Keratinocyte (primary cell): Measurements from ENCODE around the gene CLIC3. TPM values are rescaled to one million over a fixed set of nuclear protein-coding genes. Genes with fewer than 3 reads are reported as not detected.

Source experiments
- DNase-seq: peaks from one replicate; pipeline ENCODE4 v3.0.0-alpha.2; 2011; ENCODE audit warnings: low read depth, missing footprints, low spot score
- FAIRE-seq: peaks from 2 replicates; lab custom pipeline; 2011; peaks lifted over from hg19 to GRCh38; lab: Jason Lieb, UNC
- H2AFZ ChIP-seq: 2 replicates; pipeline ENCODE4 v1.6.0; 2012; ENCODE audit warnings: low read length, control low read depth, inconsistent platforms; ENCODE audit not compliant: control insufficient read depth
- H3K27ac ChIP-seq: 2 replicates; pipeline ENCODE4 v1.5.1; 2011; ENCODE audit warnings: low read length; ENCODE audit not compliant: control insufficient read depth, insufficient read depth
- H3K27me3 ChIP-seq: 3 replicates; pipeline ENCODE4 v1.6.0; 2011; ENCODE audit warnings: low read length; ENCODE audit not compliant: control insufficient read depth, insufficient read depth; ENCODE audit errors: extremely low read depth
- H3K36me3 ChIP-seq, 2 experiments: 2 replicates in 1 of 2; 3 replicates in 1 of 2; pipeline ENCODE4 v1.5.1; 2011; ENCODE audit warnings: low read length in 2 of 2, mild to moderate bottlenecking in 1 of 2; ENCODE audit not compliant: control insufficient read depth in 2 of 2, insufficient read depth in 2 of 2; ENCODE audit errors: extremely low read depth in 1 of 2
- H3K4me1 ChIP-seq: 3 replicates; pipeline ENCODE4 v1.5.1; 2011; ENCODE audit warnings: low read length; ENCODE audit not compliant: control insufficient read depth, insufficient read depth; ENCODE audit errors: extremely low read depth
- H3K4me2 ChIP-seq: 3 replicates; pipeline ENCODE4 v1.6.0; 2011; ENCODE audit warnings: low read depth, low read length; ENCODE audit not compliant: control insufficient read depth, insufficient read depth; ENCODE audit errors: extremely low read depth
- H3K4me3 ChIP-seq, 3 experiments: fragments of 200-600 bp in 1 of 3; sonication (generic) in 1 of 3; 2 replicates in 2 of 3; 3 replicates in 1 of 3; pipeline ENCODE4 v1.5.1; 2011 to 2016; ENCODE audit warnings: low read length in 3 of 3, mild to moderate bottlenecking in 3 of 3, control low read depth in 2 of 3, inconsistent platforms in 1 of 3, low read depth in 1 of 3, mixed read lengths in 1 of 3, mixed run types in 1 of 3, moderate library complexity in 1 of 3; ENCODE audit not compliant: control insufficient read depth in 2 of 3, insufficient read depth in 2 of 3; ENCODE audit errors: extremely low read depth in 1 of 3
- H3K79me2 ChIP-seq: 2 replicates; pipeline ENCODE4 v1.6.0; 2012; ENCODE audit warnings: low read length; ENCODE audit not compliant: control insufficient read depth, insufficient read depth
- H3K9ac ChIP-seq: 3 replicates; pipeline ENCODE4 v1.6.0; 2011; ENCODE audit warnings: low read length; ENCODE audit not compliant: control insufficient read depth, insufficient read depth; ENCODE audit errors: extremely low read depth
- H3K9me1 ChIP-seq: 3 replicates; pipeline ENCODE4 v1.6.0; 2011; ENCODE audit warnings: low read length; ENCODE audit not compliant: control insufficient read depth, insufficient read depth; ENCODE audit errors: extremely low read depth
- H3K9me3 ChIP-seq: 2 replicates; pipeline ENCODE4 v1.5.1; 2012; ENCODE audit warnings: low read depth, low read length; ENCODE audit not compliant: control insufficient read depth
- H4K20me1 ChIP-seq: 3 replicates; pipeline ENCODE4 v1.6.0; 2011; ENCODE audit warnings: low read length; ENCODE audit not compliant: control insufficient read depth, insufficient read depth; ENCODE audit errors: extremely low read depth
- CTCF ChIP-seq, 3 experiments: IDR thresholded peaks in 1 of 3; conservative IDR thresholded peaks in 1 of 3; optimal IDR thresholded peaks in 1 of 3; 2 replicates in 2 of 3; 3 replicates in 1 of 3; pipeline versions ENCODE3 to v1.5.1; 2011; ENCODE audit warnings: low read length in 3 of 3, mild to moderate bottlenecking in 3 of 3, moderate library complexity in 2 of 3, control low read depth in 1 of 3, inconsistent platforms in 1 of 3; ENCODE audit not compliant: insufficient read depth in 2 of 3; ENCODE audit errors: extremely low read depth in 1 of 3
- EZH2 ChIP-seq: IDR thresholded peaks from one replicate; pipeline ENCODE4 v1.6.1; 2012; ENCODE audit warnings: inconsistent platforms, mild to moderate bottlenecking, low read length, moderate library complexity
- dilution Hi-C: fragments of 300-500 bp; cut with MboI; formaldehyde crosslinking; loops from one replicate; pipeline ENCODE4 v1.7.0; 2020; ENCODE audit warnings: low sequenced_read_pairs; ENCODE audit not compliant: extremely low pct_ligation_motif_present
- polyA plus RNA-seq, 5 experiments: library from polyadenylated mRNA; depleted of rRNA in 3 of 5; stranded (reverse) in 3 of 5; stranded (forward) in 1 of 5; unstranded in 1 of 5; fragments of >200 nt; gene quantifications; 1 replicate in 1 of 5; 2 replicates in 3 of 5; 3 replicates in 1 of 5; pipeline versions ENCODE4 v1.2.1 to v1.2.3, GENCODE V29; 2011 to 2012; ENCODE audit warnings: missing spikeins in 2 of 5, low read depth in 1 of 5, low replicate concordance in 1 of 5

CLIC3 gene
- polyA plus RNA-seq, 1 donor (not counting 4 experiments of a cell fraction or from before 2014, with no cell fraction given): 5.5 TPM

GRCh38 chr9:137007108-137007815, 10.9 kb upstream of the CLIC3 start:
- no peak overlapping the region for H3K4me2 ChIP-seq
- H3K4me3 ChIP-seq: no peak overlapping the region
- no peaks in the 10 kb centered on the region for H3K36me3 ChIP-seq
- H3K27me3 ChIP-seq: no peaks in the 10 kb centered on the region
- TF ChIP-seq EZH2: no peak
- no peak for TF ChIP-seq CTCF (optimal IDR thresholded peaks at IDR 0.05 in 1 of 3, IDR thresholded peaks at IDR 0.05 in 1 of 3, conservative IDR thresholded peaks at IDR 0.05 in 1 of 3; ENCODE audit: extremely low read depth in 1 of 3, insufficient read depth in 2 of 3, low read length in 3 of 3)
- H3K9me1 ChIP-seq: no peaks in the 10 kb centered on the region
- FAIRE-seq (no peak), DNase-seq (no peak)
- H2AFZ ChIP-seq: no peak overlapping the region
- H3K9ac ChIP-seq: no peak overlapping the region
- H4K20me1 ChIP-seq: no peaks in the 10 kb centered on the region
- H3K27ac ChIP-seq: no peak overlapping the region
- dilution Hi-C loops: no loop called here
- H3K9me3 ChIP-seq: no peaks in the 10 kb centered on the region
- H3K4me1 ChIP-seq: no peaks in the 10 kb centered on the region
- H3K79me2 ChIP-seq: no peaks in the 10 kb centered on the region

- DNase-seq: no peak
- Histone ChIP-seq H3K36me3 (no peaks in the 10 kb centered on the region), H4K20me1 (no peaks in the 10 kb centered on the region), H3K4me1 (no peaks in the 10 kb centered on the region), H3K27me3 (no peaks in the 10 kb centered on the region), H3K79me2 (no peaks in the 10 kb centered on the region), H3K9me3 (no peaks in the 10 kb centered on the region), H3K9ac (no peak overlapping the region), H3K4me3 (no peak overlapping the region), H2AFZ (no peak overlapping the region), H3K9me1 (no peaks in the 10 kb centered on the region), H3K27ac (no peak overlapping the region), H3K4me2 (no peak overlapping the region)
- TF ChIP-seq EZH2 (no peak), CTCF (optimal IDR thresholded peaks at IDR 0.05 in 1 of 3, IDR thresholded peaks at IDR 0.05 in 1 of 3, conservative IDR thresholded peaks at IDR 0.05 in 1 of 3; ENCODE audit: extremely low read depth in 1 of 3, insufficient read depth in 2 of 3, low read length in 3 of 3) (no peak)
- dilution Hi-C loops: no loop called here
- FAIRE-seq: no peak
Observed at GRCh38 chr9:137006116-137007003, 10.0 kb upstream of the CLIC3 start.
